GM23338 (cell line): ENCODE measurements around the gene ROPN1L. TPM values are rescaled to one million over a fixed set of nuclear protein-coding genes. Genes with fewer than 3 reads are reported as not detected.

Experiments
- ATAC-seq: fragments of 200-7000 bp; cut with Tn5 transposase; 3 replicates; pipeline ENCODE4 v1.9.1; 2020
- DNase-seq: peaks from one replicate; pipeline ENCODE4 v3.0.0-alpha.2; 2015; ENCODE audit warnings: low spot score
- H2AFZ ChIP-seq: fragments of 200-600 bp; sonication (generic); 2 replicates; pipeline ENCODE4 v1.8.0; 2016; ENCODE audit warnings: antibody characterized with exemption, mild to moderate bottlenecking, moderate library complexity
- H3F3A ChIP-seq: fragments of 200-600 bp; sonication (generic); replicated peaks from 2 replicates; pipeline ENCODE4 v1.8.0; 2017; ENCODE audit warnings: antibody characterized with exemption, mixed run types, low read depth
- H3K27ac ChIP-seq: fragments of 200-600 bp; sonication (generic); 2 replicates; pipeline ENCODE4 v1.6.1; 2016; ENCODE audit warnings: low read depth
- H3K27me3 ChIP-seq: fragments of 200-600 bp; sonication (generic); 2 replicates; pipeline ENCODE4 v1.8.0; 2016; ENCODE audit warnings: mild to moderate bottlenecking, mixed run types, moderate library complexity; ENCODE audit not compliant: insufficient read depth
- H3K36me3 ChIP-seq: fragments of 200-600 bp; sonication (generic); 2 replicates; pipeline ENCODE4 v1.8.0; 2016; ENCODE audit warnings: mild to moderate bottlenecking; ENCODE audit not compliant: insufficient read depth
- H3K4me1 ChIP-seq: fragments of 200-600 bp; sonication (generic); 2 replicates; pipeline ENCODE4 v1.8.0; 2016; ENCODE audit warnings: mild to moderate bottlenecking, moderate library complexity; ENCODE audit not compliant: insufficient read depth
- H3K4me2 ChIP-seq: fragments of 200-600 bp; sonication (generic); 2 replicates; pipeline ENCODE4 v1.7.1; 2017; ENCODE audit warnings: mixed run types
- H3K4me3 ChIP-seq: fragments of 200-600 bp; sonication (generic); 2 replicates; pipeline ENCODE4 v1.6.1; 2016; ENCODE audit warnings: mixed run types
- H3K79me2 ChIP-seq: fragments of 200-600 bp; sonication (generic); replicated peaks from 2 replicates; pipeline ENCODE4 v1.8.0; 2017; ENCODE audit warnings: mild to moderate bottlenecking; ENCODE audit not compliant: insufficient read depth
- H3K9me2 ChIP-seq: fragments of 200-600 bp; sonication (generic); 2 replicates; pipeline ENCODE4 v1.8.0; 2017; ENCODE audit not compliant: insufficient read depth
- H4K20me1 ChIP-seq: fragments of 200-600 bp; sonication (generic); replicated peaks from 2 replicates; pipeline ENCODE4 v1.8.0; 2017; ENCODE audit warnings: mild to moderate bottlenecking; ENCODE audit not compliant: insufficient read depth
- H3K27ac Mint-ChIP-seq: 2 replicates; pipeline ENCODE4 v1.8.0; 2020; ENCODE audit warnings: inconsistent platforms, mild to moderate bottlenecking, moderate library complexity, mixed read lengths
- H3K27me3 Mint-ChIP-seq: 3 replicates; pipeline ENCODE4 v1.8.0; 2022; ENCODE audit warnings: low read depth, mild to moderate bottlenecking, moderate library complexity, mixed read lengths, inconsistent platforms; ENCODE audit not compliant: insufficient read depth, poor library complexity
- H3K36me3 Mint-ChIP-seq: 3 replicates; pipeline ENCODE4 v1.8.0; 2021; ENCODE audit warnings: low read depth, mild to moderate bottlenecking, inconsistent platforms, moderate library complexity, mixed read lengths
- H3K4me1 Mint-ChIP-seq: 3 replicates; pipeline ENCODE4 v1.8.0; 2020; ENCODE audit warnings: mild to moderate bottlenecking, inconsistent platforms, mixed read lengths
- H3K4me3 Mint-ChIP-seq: 3 replicates; pipeline ENCODE4 v1.8.0; 2021; ENCODE audit warnings: moderate library complexity, mild to moderate bottlenecking, inconsistent platforms, mixed read lengths
- H3K9me3 Mint-ChIP-seq: 3 replicates; pipeline ENCODE4 v1.8.0; 2020; ENCODE audit warnings: moderate library complexity, mild to moderate bottlenecking, inconsistent platforms, mixed read lengths
- STAT1 ChIP-seq: IDR thresholded peaks from one replicate; pipeline ENCODE4 v1.6.1; 2016; ENCODE audit warnings: antibody characterized with exemption; ENCODE audit not compliant: unreplicated experiment
- ZNF331 ChIP-seq: fragments of 250-450 bp; sonication (Bioruptor Pico); IDR thresholded peaks from 2 replicates; pipeline ENCODE4 v1.5.0; 2020; ENCODE audit warnings: low read depth, mild to moderate bottlenecking, moderate library complexity
- polyA plus RNA-seq: library from polyadenylated mRNA; unstranded; fragments of >200 nt; fragmentation: Nextera tagmentation; extraction: Ambion mirVana; gene quantifications from 2 replicates; pipeline ENCODE4 v1.2.1, GENCODE V29; 2016
- total RNA-seq: library from RNA; depleted of rRNA; stranded (reverse); fragments of >200 nt; shearing (Covaris generic); gene quantifications from 2 replicates; pipeline ENCODE4 v1.2.3, GENCODE V29; 2014
- TF ChIP-seq, protein P1 (sequence below): fragments of 250-450 bp; sonication (Bioruptor Pico); IDR thresholded peaks from 2 replicates; pipeline ENCODE4 v1.5.0; 2020; ENCODE audit warnings: mild to moderate bottlenecking, moderate library complexity
- TF ChIP-seq, protein P2 (sequence below), 2 experiments: fragments of 200-600 bp in 1 of 2; sonication (generic) in 1 of 2; conservative IDR thresholded peaks; 2 replicates each; pipeline versions ENCODE4 v1.5.1 to v1.6.1; 2016 to 2017; ENCODE audit warnings: antibody characterized with exemption in 2 of 2, low read depth in 2 of 2, mild to moderate bottlenecking in 2 of 2, moderate library complexity in 1 of 2
- TF ChIP-seq, protein P3 (sequence below): IDR thresholded peaks from one replicate; pipeline ENCODE4 v1.6.1; 2018; ENCODE audit warnings: antibody characterized with exemption; ENCODE audit not compliant: unreplicated experiment

Gene ROPN1L
- total and polyA plus RNA-seq, 2 experiments from 2014 or later = 0.57 TPM; not detected in 1

DNA sequence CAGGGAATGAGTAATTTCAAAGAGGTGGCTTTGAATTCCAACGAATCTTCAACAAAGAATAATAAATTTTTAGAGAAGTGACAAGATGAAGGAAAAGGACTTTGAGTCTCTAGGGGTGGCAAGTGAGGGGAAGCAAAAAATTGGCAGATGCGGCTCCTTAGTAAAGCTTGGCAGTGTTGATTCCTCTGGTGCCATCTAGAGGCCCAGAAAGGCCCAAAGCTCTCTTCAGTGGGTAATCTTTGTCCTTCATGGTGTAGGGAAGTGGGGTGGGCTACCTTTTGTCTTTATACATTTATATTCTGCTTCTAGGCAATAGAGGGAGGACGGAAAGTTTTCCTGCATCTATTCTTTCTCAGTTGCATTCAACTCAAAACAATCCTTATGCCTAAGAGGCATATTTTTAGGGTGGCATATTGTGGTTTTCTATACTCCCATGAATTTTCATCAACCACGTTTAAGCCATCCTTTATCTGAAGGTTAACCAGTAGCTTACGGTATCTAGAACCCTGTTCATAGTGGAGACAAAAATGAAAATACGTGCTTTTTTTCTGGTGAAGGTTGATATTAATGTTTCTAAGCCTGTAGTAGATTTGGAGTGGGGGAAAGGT, 17.5 kb upstream of the ROPN1L start:
- Mint-ChIP-seq H3K27me3 (no peaks in the 10 kb centered on the region), H3K9me3 (no peaks in the 10 kb centered on the region), H3K36me3 (peaks cover 34% of the 10 kb centered on the region; the same call in 2 of the 3 replicates), H3K27ac (no peak overlapping the region; the same call in 1 of the 2 replicates), H3K4me3 (no peak overlapping the region), H3K4me1 (peaks cover 19% of the 10 kb centered on the region)
- ATAC-seq (peak; percentile 91), DNase-seq (peak; percentile 79)
- TF ChIP-seq, protein P1, sequence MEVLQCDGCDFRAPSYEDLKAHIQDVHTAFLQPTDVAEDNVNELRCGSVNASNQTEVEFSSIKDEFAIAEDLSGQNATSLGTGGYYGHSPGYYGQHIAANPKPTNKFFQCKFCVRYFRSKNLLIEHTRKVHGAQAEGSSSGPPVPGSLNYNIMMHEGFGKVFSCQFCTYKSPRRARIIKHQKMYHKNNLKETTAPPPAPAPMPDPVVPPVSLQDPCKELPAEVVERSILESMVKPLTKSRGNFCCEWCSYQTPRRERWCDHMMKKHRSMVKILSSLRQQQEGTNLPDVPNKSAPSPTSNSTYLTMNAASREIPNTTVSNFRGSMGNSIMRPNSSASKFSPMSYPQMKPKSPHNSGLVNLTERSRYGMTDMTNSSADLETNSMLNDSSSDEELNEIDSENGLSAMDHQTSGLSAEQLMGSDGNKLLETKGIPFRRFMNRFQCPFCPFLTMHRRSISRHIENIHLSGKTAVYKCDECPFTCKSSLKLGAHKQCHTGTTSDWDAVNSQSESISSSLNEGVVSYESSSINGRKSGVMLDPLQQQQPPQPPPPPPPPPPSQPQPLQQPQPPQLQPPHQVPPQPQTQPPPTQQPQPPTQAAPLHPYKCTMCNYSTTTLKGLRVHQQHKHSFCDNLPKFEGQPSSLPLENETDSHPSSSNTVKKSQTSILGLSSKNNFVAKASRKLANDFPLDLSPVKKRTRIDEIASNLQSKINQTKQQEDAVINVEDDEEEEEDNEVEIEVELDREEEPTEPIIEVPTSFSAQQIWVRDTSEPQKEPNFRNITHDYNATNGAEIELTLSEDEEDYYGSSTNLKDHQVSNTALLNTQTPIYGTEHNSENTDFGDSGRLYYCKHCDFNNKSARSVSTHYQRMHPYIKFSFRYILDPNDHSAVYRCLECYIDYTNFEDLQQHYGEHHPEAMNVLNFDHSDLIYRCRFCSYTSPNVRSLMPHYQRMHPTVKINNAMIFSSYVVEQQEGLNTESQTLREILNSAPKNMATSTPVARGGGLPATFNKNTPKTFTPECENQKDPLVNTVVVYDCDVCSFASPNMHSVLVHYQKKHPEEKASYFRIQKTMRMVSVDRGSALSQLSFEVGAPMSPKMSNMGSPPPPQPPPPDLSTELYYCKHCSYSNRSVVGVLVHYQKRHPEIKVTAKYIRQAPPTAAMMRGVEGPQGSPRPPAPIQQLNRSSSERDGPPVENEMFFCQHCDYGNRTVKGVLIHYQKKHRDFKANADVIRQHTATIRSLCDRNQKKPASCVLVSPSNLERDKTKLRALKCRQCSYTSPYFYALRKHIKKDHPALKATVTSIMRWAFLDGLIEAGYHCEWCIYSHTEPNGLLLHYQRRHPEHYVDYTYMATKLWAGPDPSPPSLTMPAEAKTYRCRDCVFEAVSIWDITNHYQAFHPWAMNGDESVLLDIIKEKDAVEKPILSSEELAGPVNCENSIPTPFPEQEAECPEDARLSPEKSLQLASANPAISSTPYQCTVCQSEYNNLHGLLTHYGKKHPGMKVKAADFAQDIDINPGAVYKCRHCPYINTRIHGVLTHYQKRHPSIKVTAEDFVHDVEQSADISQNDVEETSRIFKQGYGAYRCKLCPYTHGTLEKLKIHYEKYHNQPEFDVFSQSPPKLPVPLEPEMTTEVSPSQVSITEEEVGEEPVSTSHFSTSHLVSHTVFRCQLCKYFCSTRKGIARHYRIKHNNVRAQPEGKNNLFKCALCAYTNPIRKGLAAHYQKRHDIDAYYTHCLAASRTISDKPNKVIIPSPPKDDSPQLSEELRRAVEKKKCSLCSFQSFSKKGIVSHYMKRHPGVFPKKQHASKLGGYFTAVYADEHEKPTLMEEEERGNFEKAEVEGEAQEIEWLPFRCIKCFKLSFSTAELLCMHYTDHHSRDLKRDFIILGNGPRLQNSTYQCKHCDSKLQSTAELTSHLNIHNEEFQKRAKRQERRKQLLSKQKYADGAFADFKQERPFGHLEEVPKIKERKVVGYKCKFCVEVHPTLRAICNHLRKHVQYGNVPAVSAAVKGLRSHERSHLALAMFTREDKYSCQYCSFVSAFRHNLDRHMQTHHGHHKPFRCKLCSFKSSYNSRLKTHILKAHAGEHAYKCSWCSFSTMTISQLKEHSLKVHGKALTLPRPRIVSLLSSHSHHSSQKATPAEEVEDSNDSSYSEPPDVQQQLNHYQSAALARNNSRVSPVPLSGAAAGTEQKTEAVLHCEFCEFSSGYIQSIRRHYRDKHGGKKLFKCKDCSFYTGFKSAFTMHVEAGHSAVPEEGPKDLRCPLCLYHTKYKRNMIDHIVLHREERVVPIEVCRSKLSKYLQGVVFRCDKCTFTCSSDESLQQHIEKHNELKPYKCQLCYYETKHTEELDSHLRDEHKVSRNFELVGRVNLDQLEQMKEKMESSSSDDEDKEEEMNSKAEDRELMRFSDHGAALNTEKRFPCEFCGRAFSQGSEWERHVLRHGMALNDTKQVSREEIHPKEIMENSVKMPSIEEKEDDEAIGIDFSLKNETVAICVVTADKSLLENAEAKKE (CRISPR knock-in tag) = no peak
- TF ChIP-seq, protein P2, sequence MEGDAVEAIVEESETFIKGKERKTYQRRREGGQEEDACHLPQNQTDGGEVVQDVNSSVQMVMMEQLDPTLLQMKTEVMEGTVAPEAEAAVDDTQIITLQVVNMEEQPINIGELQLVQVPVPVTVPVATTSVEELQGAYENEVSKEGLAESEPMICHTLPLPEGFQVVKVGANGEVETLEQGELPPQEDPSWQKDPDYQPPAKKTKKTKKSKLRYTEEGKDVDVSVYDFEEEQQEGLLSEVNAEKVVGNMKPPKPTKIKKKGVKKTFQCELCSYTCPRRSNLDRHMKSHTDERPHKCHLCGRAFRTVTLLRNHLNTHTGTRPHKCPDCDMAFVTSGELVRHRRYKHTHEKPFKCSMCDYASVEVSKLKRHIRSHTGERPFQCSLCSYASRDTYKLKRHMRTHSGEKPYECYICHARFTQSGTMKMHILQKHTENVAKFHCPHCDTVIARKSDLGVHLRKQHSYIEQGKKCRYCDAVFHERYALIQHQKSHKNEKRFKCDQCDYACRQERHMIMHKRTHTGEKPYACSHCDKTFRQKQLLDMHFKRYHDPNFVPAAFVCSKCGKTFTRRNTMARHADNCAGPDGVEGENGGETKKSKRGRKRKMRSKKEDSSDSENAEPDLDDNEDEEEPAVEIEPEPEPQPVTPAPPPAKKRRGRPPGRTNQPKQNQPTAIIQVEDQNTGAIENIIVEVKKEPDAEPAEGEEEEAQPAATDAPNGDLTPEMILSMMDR (conservative IDR thresholded peaks at IDR 0.05; ENCODE audit: low read depth in 2 of 2) = peak; percentile 67 to 76
- TF ChIP-seq, protein P3, sequence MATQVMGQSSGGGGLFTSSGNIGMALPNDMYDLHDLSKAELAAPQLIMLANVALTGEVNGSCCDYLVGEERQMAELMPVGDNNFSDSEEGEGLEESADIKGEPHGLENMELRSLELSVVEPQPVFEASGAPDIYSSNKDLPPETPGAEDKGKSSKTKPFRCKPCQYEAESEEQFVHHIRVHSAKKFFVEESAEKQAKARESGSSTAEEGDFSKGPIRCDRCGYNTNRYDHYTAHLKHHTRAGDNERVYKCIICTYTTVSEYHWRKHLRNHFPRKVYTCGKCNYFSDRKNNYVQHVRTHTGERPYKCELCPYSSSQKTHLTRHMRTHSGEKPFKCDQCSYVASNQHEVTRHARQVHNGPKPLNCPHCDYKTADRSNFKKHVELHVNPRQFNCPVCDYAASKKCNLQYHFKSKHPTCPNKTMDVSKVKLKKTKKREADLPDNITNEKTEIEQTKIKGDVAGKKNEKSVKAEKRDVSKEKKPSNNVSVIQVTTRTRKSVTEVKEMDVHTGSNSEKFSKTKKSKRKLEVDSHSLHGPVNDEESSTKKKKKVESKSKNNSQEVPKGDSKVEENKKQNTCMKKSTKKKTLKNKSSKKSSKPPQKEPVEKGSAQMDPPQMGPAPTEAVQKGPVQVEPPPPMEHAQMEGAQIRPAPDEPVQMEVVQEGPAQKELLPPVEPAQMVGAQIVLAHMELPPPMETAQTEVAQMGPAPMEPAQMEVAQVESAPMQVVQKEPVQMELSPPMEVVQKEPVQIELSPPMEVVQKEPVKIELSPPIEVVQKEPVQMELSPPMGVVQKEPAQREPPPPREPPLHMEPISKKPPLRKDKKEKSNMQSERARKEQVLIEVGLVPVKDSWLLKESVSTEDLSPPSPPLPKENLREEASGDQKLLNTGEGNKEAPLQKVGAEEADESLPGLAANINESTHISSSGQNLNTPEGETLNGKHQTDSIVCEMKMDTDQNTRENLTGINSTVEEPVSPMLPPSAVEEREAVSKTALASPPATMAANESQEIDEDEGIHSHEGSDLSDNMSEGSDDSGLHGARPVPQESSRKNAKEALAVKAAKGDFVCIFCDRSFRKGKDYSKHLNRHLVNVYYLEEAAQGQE = no peak
- TF ChIP-seq ZNF331 (CRISPR knock-in tag) (no peak), STAT1 (no peak)
- H3K27me3 ChIP-seq = no peaks in the 10 kb centered on the region
- H2AFZ ChIP-seq = no peak overlapping the region
- no peaks in the 10 kb centered on the region for H3K9me2 ChIP-seq
- H3K79me2 ChIP-seq = no peaks in the 10 kb centered on the region
- no peak overlapping the region for H3K27ac ChIP-seq
- H3K36me3 ChIP-seq = peaks cover 41% of the 10 kb centered on the region
- no peaks in the 10 kb centered on the region for H3F3A ChIP-seq
- H3K4me1 ChIP-seq = peaks cover 15% of the 10 kb centered on the region
- no peaks in the 10 kb centered on the region for H4K20me1 ChIP-seq
- H3K4me3 ChIP-seq = no peak overlapping the region
- H3K4me2 ChIP-seq = no peak overlapping the region
